Kidney (tissue), 14 donors: Measurements from ENCODE around the gene DTNBP1. TPM values are rescaled to one million over a fixed set of nuclear protein-coding genes. Genes with fewer than 3 reads are reported as not detected.

Experiments
- DNase-seq, 5 donors: peaks; one replicate each; pipeline ENCODE4 v3.0.0-alpha.2; 2013 to 2020
- FAIRE-seq: peaks from 2 replicates; lab custom pipeline; 2012; peaks lifted over from hg19 to GRCh38; lab: Jason Lieb, UNC
- H3K27ac ChIP-seq, 2 donors: one replicate each; pipeline ENCODE4 v1.7.0; 2013; ENCODE audit warnings: low read depth in 2 of 2, low read length in 2 of 2, inconsistent platforms in 1 of 2
- H3K27me3 ChIP-seq: one replicate; pipeline ENCODE4 v1.7.1; 2013; ENCODE audit warnings: low read length, inconsistent platforms; ENCODE audit not compliant: control insufficient read depth, insufficient read depth
- H3K36me3 ChIP-seq, 3 donors: one replicate each; pipeline versions ENCODE4 v1.7.0 to v1.7.1; 2013; ENCODE audit warnings: low read length in 3 of 3, control low read depth in 1 of 3, inconsistent platforms in 1 of 3; ENCODE audit not compliant: insufficient read depth in 3 of 3, control insufficient read depth in 2 of 3
- H3K4me1 ChIP-seq, 3 donors: one replicate each; pipeline versions ENCODE4 v1.7.0 to v1.7.1; 2013; ENCODE audit warnings: low read length in 3 of 3, inconsistent platforms in 1 of 3, low read depth in 1 of 3; ENCODE audit not compliant: control insufficient read depth in 2 of 3, insufficient read depth in 2 of 3
- H3K4me3 ChIP-seq, 3 donors: one replicate each; pipeline versions ENCODE4 v1.7.0 to v1.8.1; 2013; ENCODE audit warnings: low read length in 3 of 3, control low read depth in 1 of 3, inconsistent platforms in 1 of 3
- H3K9ac ChIP-seq, 3 donors: one replicate each; pipeline versions ENCODE4 v1.7.0 to v1.7.1; 2013; ENCODE audit warnings: low read length in 3 of 3, control low read depth in 1 of 3, inconsistent platforms in 1 of 3
- H3K9me3 ChIP-seq, 3 donors: one replicate each; pipeline versions ENCODE4 v1.7.0 to v1.7.1; 2013; ENCODE audit warnings: low read length in 3 of 3, control low read depth in 1 of 3, inconsistent platforms in 1 of 3; ENCODE audit not compliant: control insufficient read depth in 2 of 3, insufficient read depth in 1 of 3
- intact Hi-C: fragments of 100-400 bp; cut with DNase I; formaldehyde crosslinking; loops from one replicate; pipeline ENCODE4 v1.11.1; 2022
- polyA plus RNA-seq: library from polyadenylated mRNA; stranded (reverse); fragments of 350-450 nt; fragmentation: Illumina TruSeq; extraction: RNeasy Lipid Tissue Mini Kit (QIAGEN cat#74804); gene quantifications from one replicate; pipeline ENCODE4 v1.2.3, GENCODE V29; 2014; ENCODE audit warnings: low read depth, low replicate concordance; ENCODE audit not compliant: insufficient read depth
- total RNA-seq: library from RNA; stranded (reverse); fragmentation: NEBNext Ultra II Directional; extraction: Animal tissue kit (Norgen Biotek cat#: 25700); gene quantifications from one replicate; pipeline ENCODE4 v1.2.1, GENCODE V29; 2021
- TF ChIP-seq, protein P1 (sequence below): IDR thresholded peaks from 3 replicates; pipeline ENCODE4 v1.5.1; 2012; ENCODE audit warnings: mild to moderate bottlenecking, moderate library complexity, borderline replicate concordance; ENCODE audit not compliant: insufficient read depth; ENCODE audit errors: extremely low read depth
- donor health status: control.
- donor health status: control.
- donor health status: control.
- donor health status: control.
- donor health status: control.
- donor health status: DM: yes; HTN: yes; CAD: no.
- donor health status: Normal renal cell carcinoma (clear cell type).

DTNBP1 gene
- total and polyA plus RNA-seq, 2 donors from 2014 or later, result 25.2 to 36.2 TPM

DNA sequence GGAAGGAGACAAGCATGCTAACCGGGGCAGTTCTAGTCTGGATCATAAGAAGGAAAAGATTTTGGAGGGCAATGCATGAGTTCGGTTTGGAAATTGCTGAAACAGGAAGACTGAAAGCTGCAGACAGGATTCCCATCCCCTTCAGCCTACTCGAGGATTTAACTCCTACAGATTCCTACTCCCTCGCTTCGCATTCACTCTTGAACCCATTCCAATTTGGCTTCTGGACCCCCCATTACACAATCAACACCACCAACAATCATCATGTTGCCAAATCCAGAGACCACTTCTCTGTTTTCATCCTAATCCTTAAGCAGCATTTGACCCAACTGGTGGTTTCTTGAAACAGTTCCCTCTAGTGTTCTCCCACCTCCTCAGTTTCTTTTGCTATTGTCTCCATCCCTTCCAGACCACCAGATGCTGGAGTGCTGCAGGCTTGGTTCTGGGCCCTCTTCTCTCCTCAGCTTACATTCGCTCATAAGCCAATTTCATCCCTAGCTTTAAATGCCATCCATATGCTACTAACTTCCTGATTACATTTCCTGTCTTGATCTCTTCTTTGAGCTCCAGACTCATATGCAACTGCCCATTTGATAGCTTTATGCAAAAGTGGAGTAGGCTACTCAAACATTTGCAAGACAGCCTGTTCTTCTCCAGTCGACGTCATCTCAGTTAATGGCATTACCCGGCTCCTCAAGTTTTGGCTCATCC lies 66.5 kb downstream of the DTNBP1 start:
- intact Hi-C loops, result no loop called here
- no peak overlapping the region for H3K9ac ChIP-seq
- H3K4me1 ChIP-seq, result no peaks in the 10 kb centered on the region
- H3K27me3 ChIP-seq, result no peaks in the 10 kb centered on the region
- no peaks in the 10 kb centered on the region for H3K9me3 ChIP-seq
- DNase-seq, result no peak
- no peak overlapping the region for H3K27ac ChIP-seq
- no peaks in the 10 kb centered on the region for H3K36me3 ChIP-seq
- no peak for FAIRE-seq
- H3K4me3 ChIP-seq, result no peak overlapping the region
- TF ChIP-seq, protein P1, sequence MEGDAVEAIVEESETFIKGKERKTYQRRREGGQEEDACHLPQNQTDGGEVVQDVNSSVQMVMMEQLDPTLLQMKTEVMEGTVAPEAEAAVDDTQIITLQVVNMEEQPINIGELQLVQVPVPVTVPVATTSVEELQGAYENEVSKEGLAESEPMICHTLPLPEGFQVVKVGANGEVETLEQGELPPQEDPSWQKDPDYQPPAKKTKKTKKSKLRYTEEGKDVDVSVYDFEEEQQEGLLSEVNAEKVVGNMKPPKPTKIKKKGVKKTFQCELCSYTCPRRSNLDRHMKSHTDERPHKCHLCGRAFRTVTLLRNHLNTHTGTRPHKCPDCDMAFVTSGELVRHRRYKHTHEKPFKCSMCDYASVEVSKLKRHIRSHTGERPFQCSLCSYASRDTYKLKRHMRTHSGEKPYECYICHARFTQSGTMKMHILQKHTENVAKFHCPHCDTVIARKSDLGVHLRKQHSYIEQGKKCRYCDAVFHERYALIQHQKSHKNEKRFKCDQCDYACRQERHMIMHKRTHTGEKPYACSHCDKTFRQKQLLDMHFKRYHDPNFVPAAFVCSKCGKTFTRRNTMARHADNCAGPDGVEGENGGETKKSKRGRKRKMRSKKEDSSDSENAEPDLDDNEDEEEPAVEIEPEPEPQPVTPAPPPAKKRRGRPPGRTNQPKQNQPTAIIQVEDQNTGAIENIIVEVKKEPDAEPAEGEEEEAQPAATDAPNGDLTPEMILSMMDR, result no peak

DNA sequence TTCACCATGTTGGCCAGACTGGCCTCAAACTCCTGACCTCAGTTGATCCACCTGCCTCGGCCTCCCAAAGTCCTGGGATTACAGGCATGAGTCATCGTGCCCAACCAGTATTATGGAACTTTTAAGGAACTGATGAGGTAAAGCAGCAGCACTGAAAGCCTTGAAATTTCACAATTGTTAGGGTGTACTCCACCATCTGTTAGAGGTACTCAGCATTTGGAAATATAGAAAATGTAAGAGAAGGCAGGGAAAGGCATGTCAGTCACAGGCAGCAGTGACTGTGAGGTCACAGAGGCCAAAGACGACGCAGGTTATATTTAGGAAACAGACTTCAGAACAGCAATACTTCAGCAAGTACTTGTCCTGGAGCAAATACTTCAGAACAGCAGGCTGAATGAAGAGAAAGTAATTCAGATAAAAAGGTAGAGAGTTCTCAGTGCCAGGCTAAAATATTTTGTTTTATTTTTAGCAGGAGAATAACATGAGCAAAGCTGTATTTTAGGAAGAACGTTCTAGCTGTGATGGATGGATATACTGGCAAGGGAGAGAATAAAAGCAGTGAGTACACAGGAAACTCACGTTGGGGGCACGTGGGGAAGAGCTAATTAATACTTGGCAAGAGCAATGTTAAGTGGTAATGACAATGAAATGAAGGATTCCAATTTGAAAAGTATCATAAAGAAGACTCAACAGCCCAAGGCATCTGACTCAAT lies 67.2 kb downstream of the DTNBP1 start:
- no peak overlapping the region for H3K27ac ChIP-seq
- no peaks in the 10 kb centered on the region for H3K9me3 ChIP-seq
- H3K4me1 ChIP-seq, result no peaks in the 10 kb centered on the region
- TF ChIP-seq, protein P1, result no peak
- intact Hi-C loops, result no loop called here
- no peak overlapping the region for H3K9ac ChIP-seq
- no peaks in the 10 kb centered on the region for H3K36me3 ChIP-seq
- no peak for FAIRE-seq
- no peak for DNase-seq
- no peaks in the 10 kb centered on the region for H3K27me3 ChIP-seq
- no peak overlapping the region for H3K4me3 ChIP-seq

DNA sequence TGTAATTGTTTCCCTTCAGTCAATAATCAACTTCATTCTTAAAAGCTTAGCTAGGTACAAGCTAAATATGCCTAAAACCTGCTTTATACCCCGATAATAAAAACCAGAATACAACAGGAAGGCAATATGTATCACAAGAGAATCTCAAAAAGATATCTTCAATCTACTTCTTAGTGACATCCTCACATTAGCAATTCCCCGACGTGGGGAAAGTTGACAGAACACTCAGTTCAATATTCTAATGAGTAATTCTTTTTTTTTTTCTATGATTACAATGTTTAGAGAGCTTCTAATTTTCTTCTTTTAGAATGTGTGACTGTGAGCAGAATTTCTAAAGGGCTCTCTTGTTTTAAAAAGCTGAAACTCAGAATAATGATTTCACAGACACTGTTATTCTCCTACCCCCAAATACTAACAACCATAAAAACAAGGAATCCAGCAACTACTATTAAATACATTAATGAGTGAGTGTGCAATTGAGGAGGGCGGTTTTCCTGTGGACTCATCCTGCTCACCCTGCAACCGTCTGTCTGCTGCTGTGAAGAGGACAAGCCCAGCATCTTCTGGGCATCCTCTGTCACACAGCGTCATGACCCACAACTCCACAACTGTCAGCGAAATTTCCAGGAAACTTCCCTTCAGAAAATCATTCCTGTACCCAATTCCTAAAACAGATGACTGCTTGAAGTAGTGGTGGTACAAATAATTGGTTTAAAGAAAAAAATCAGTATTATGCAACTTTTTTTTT lies 68.1 kb downstream of the DTNBP1 start:
- Histone ChIP-seq H3K9me3 (no peaks in the 10 kb centered on the region), H3K27ac (no peak overlapping the region), H3K9ac (no peak overlapping the region), H3K36me3 (no peaks in the 10 kb centered on the region), H3K27me3 (no peaks in the 10 kb centered on the region), H3K4me3 (no peak overlapping the region), H3K4me1 (no peaks in the 10 kb centered on the region)
- FAIRE-seq, result no peak
- DNase-seq, result no peak
- intact Hi-C loops, result no loop called here
- TF ChIP-seq, protein P1, result no peak
